HAP-1 (cell line): ENCODE results near the gene ARMC10.
"Not testable (repeated sequence)": the region's sequence is repeated elsewhere in the genome, so short reads cannot be mapped to it uniquely, and the experiment has no call there.

Experiments used
- DNase-seq, 2 experiments: peaks; one replicate each; pipeline ENCODE4 v3.0.0-alpha.2; 2016 to 2020; ENCODE audit warnings: low spot score in 2 of 2
- H3K27me3 ChIP-seq: fragments of 250-450 bp; sonication (Bioruptor Pico); 2 replicates; pipeline ENCODE4 v1.5.1; 2020; ENCODE audit warnings: low read depth, mild to moderate bottlenecking, moderate library complexity
- H3K36me3 ChIP-seq: fragments of 250-450 bp; sonication (Bioruptor Pico); replicated peaks from 2 replicates; pipeline ENCODE4 v1.5.1; 2020; ENCODE audit warnings: mild to moderate bottlenecking
- H3K4me1 ChIP-seq: fragments of 250-450 bp; sonication (Bioruptor Pico); 2 replicates; pipeline ENCODE4 v1.5.1; 2020; ENCODE audit warnings: mild to moderate bottlenecking
- H3K4me3 ChIP-seq: fragments of 250-450 bp; sonication (Bioruptor Pico); 2 replicates; pipeline ENCODE4 v1.5.1; 2020; ENCODE audit warnings: mild to moderate bottlenecking, moderate library complexity
- H3K9me3 ChIP-seq: fragments of 250-450 bp; sonication (Bioruptor Pico); 2 replicates; pipeline ENCODE4 v1.5.1; 2020; ENCODE audit warnings: mild to moderate bottlenecking, moderate library complexity
- in situ Hi-C: fragments of 300-500 bp; cut with MboI; formaldehyde crosslinking; loops from 3 replicates; pipeline ENCODE4 v1.14.3; 2020; ENCODE audit warnings: low sequenced_read_pairs, inconsistent platforms, mixed read lengths

Gene ARMC10

DNA sequence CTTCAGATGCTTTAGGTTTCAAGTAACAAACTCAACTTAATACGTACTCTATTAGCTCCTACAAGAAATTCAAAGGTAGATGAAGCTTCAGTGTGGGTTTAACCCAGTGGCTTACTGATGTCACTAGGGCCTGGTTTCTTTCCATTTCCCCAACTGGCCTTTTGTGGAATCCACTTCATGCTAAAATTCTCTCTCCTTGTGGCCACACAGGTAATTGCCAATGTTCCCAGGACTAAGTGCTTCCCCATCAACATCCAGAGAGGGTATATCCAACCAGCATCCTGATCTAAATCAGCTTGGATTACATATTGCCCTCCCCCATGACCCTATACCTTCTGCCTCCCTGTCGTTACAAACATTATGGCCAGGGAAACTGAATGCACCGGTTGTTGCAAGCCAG is 11.0 kb upstream of the ARMC10 start:
- no peak for DNase-seq
- in situ Hi-C loops: loop anchor here (25.0 kb wide), 1 partner anchor 302 kb away; no protein-coding TSS in a partner anchor
- no peak overlapping the region for H3K4me3 ChIP-seq

DNA sequence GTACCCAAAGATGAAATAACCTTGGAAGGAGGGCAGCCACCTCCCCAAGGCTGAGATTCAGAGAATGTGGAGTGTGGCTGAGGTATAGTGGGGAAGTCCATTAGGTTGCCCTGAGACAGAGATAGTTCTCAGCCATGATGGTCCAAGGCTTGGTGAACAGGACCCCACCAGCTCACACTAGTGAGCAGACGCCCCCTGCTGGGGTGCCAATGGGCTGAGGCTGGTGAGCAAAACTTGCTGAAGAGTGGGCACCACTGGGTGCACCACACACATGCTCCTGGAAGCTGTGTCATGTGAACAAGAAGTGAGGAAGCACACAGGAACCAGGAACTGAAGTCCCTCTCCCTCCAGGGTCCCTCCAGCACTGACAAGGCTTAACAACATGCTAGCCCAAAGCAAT is 9.3 kb upstream of the ARMC10 start:
- H3K4me3 ChIP-seq: no peak overlapping the region
- peak in 1 of 2 experiments; percentile 75 for DNase-seq
- in situ Hi-C loops: loop anchor here (25.0 kb wide), 1 partner anchor 303 kb away; no protein-coding TSS in a partner anchor
- no peaks in the 10 kb centered on the region for H3K4me1 ChIP-seq
- no peaks in the 10 kb centered on the region for H3K36me3 ChIP-seq
- no peaks in the 10 kb centered on the region for H3K27me3 ChIP-seq
- H3K9me3 ChIP-seq: no peaks in the 10 kb centered on the region

More for the DNA sequence above, 11.0 kb upstream of the ARMC10 start:
- Histone ChIP-seq H3K36me3 (no peaks in the 10 kb centered on the region), H3K4me1 (no peaks in the 10 kb centered on the region), H3K9me3 (no peaks in the 10 kb centered on the region), H3K27me3 (no peaks in the 10 kb centered on the region)

DNA sequence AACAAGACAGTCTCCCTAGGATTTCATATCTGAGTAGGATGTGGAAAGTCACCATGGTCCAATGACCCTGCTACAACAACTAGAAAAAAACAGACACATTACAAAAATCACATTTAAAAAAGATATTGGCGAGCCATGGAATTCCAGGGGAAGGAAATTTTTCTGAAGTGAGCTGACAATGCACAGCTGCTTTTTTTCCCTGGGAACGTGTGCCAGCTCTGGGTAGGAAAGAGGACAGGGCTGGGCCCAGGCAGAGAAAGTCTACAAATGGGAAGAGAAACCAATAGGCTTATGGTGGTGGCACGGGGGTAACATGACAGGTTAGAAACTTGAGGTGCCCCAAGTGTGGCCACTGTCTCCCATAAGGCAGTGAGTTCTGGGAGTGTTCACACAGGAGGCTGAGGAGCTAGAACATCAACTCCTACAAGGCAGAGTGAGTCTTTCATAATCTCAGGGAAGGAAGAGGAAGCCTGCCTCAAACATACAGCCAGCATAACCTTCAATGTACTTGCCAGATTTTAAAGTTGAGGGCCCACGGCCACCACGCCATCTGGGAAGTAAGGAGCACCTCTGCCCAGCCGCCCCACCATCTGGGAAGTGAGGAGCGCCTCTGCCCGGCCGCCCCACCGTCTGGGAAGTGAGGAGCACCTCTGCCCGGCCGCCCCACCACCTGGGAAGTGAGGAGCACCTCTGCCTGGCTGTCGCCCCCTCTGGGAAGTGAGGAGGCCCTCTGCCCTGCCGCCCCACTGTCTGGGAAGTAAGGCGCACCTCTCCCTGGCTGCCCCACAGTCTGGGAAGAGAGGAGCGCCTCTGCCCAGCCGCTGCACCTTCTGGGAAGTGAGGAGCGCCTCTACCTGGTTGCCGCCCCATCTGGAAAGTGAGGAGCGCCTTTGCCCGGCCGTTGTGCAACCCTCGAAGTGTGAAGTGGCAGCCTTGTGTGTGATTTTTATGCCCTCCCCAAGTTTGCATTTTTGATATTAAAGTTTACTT is 6.2 kb upstream of the ARMC10 start:
- no peak overlapping the region for H3K4me3 ChIP-seq
- in situ Hi-C loops: loop anchor here (25.0 kb wide), 1 partner anchor 306 kb away; no protein-coding TSS in a partner anchor
- H3K4me1 ChIP-seq: peaks cover under 1% of the 10 kb centered on the region; the same call in 1 of the 2 replicates
- DNase-seq: no peak
- H3K36me3 ChIP-seq: no peaks in the 10 kb centered on the region
- H3K9me3 ChIP-seq: no peaks in the 10 kb centered on the region
- no peaks in the 10 kb centered on the region for H3K27me3 ChIP-seq

DNA sequence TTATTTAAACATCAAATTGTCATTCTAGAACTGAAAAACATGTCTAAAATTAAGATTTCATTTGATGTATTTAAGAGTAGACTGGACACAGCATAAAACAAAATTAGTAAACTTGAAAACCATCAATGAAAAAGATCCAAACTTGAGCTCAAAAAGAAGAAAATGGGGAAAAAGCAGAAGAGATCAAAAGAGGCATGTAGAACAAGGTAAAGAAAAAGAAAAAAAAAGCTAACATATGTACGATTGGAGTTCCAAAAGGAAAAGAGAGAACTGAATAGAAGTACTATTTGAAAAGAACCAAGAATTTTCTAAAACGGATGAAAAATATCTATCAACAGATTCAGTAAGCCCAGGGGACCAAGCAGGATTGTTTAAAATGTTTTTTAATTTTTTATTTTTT is 3.9 kb upstream of the ARMC10 start:
- H3K27me3 ChIP-seq: no peaks in the 10 kb centered on the region
- no peaks in the 10 kb centered on the region for H3K9me3 ChIP-seq
- in situ Hi-C loops: loop anchor here (25.0 kb wide), 1 partner anchor 309 kb away; no protein-coding TSS in a partner anchor
- H3K4me3 ChIP-seq: no peak overlapping the region
- no peak for DNase-seq
- H3K36me3 ChIP-seq: peaks cover 3% of the 10 kb centered on the region; the same call in 1 of the 2 replicates
- peaks cover 8% of the 10 kb centered on the region for H3K4me1 ChIP-seq

DNA sequence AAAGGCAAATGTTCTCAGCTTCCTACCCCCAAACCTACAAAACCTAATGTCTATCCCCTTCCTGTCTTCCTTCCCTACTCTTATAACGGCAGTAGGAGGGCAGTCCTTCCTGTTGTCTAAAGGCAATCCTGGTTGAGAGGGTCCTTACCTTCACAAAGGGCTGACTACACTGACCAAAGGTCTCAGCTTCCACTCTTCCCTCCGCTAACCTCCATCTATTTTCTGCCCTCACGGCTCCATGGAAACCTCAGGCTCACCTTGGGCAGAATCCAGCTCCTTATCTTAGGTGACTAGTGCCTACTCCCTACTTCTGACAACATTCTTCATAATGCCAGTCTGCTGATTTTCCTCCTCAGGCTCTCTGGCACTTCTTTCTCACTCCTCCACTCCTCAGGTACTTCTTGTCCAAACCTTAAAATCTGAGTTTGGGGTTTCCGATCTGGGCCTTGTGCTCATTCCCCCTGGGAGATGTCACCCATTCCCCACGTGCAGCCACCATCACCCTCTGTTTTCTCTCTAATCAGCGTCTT is 886 bp upstream of the ARMC10 start:
- Histone ChIP-seq H3K36me3 (peaks cover 15% of the 10 kb centered on the region), H3K9me3 (no peaks in the 10 kb centered on the region), H3K4me3 (peak overlapping the region; percentile 57), H3K27me3 (no peaks in the 10 kb centered on the region), H3K4me1 (peaks cover 11% of the 10 kb centered on the region)
- in situ Hi-C loops: loop anchor here (25.0 kb wide), 1 partner anchor 312 kb away; no protein-coding TSS in a partner anchor
- DNase-seq: no peak

DNA sequence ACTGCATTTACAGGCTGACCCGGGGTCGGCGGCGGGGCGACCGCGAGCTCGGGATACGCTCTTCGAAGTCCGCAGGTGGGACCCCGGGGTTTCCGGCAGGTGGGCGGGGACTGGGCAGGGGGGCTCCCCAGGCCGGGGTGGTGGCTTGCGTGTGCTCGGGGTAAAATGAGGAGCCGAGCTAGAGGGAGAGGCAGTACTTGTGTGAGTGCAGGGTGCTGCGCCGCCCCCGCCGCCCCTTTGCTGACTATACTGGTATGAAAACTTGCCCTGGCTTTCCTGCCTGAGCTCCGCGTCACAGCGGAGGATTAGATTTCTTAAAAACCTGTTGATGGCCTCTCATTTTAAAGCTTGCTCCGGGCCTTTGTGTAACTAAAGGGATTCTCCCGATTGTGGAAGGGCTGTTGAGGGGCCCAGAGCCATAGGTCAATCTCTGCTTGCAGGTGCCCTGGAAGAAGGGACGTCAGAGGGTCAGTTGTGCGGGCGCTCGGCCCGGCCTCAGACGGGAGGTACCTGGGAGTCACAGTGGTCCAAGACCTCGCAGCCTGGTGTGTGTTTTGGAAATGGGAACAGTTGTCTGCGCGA is 488 bp downstream of the ARMC10 start:
- Histone ChIP-seq H3K4me3 (peak overlapping the region; percentile 57), H3K27me3 (no peaks in the 10 kb centered on the region), H3K36me3 (peaks cover 19% of the 10 kb centered on the region), H3K4me1 (peaks cover 11% of the 10 kb centered on the region), H3K9me3 (no peaks in the 10 kb centered on the region)
- DNase-seq: peak; percentile 29 to 67
- in situ Hi-C loops: no loop called here

DNA sequence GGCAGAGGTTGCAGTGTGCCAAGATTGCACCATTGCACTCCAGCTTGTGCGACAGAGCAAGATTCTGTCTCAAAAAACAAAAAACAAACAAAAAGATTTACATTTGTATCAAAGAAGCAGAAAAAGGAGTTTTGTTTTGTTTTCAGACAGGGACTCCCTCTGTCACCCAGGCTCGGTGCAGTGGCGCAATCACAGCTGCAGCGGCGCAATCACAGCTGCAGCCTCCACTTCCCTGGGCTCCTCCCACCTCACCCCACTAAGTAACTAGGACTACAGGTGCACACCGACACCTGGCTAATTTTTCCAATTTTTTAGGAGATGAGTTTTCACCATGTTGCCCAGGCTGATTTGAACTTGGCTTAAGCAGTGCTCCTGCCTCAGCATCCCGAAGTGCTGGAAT is 1.8 kb downstream of the ARMC10 start:
- no peaks in the 10 kb centered on the region for H3K27me3 ChIP-seq
- no peaks in the 10 kb centered on the region for H3K9me3 ChIP-seq
- H3K4me1 ChIP-seq: peaks cover 11% of the 10 kb centered on the region
- H3K36me3 ChIP-seq: peaks cover 21% of the 10 kb centered on the region
- no peak overlapping the region for H3K4me3 ChIP-seq
- in situ Hi-C loops: no loop called here
- no peak for DNase-seq

DNA sequence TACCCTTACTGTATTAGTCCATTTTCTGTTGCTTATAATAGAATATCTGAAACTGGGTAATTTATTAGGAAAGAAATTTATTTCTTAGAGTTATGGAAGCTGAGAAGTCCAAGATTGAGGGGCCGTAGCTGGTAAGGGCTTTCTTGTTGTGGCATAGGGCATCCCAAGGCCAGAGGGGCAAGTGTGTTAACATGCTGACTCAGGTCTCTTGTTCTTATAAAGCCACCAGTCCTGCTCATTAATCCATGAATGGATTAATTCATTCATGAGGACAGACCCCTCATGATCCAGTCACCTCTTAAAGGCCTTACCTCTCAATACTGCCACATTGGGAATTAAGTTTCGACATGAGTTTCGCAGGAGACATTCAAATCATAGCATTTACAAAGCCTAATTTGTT is 2.4 kb downstream of the ARMC10 start:
- in situ Hi-C loops: no loop called here

DNA sequence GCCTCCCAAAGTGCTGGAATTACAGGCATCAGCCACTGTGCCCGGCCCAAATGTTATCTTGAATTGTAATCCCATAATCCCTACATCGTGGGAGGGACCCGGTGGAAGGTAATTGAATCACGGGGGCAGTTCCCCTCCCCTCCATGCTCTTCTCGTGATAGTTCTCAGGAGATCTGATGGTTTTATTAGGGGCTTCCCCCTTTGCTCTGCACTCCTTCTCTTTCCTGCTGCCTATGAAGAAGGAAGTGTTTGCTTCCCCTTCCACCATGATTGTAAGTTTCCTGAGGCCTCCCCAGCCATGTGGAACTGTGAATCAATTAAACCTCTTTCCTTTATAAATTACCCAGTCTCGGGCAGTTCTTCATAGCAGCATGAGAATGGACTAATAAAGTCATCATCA is 3.3 kb downstream of the ARMC10 start:
- peaks cover 21% of the 10 kb centered on the region for H3K36me3 ChIP-seq
- H3K4me3 ChIP-seq, H3K27me3 ChIP-seq, DNase-seq, in situ Hi-C loops, H3K9me3 ChIP-seq: not testable (repeated sequence)
- peaks cover 11% of the 10 kb centered on the region for H3K4me1 ChIP-seq

More for the DNA sequence above, 2.4 kb downstream of the ARMC10 start:
- Histone ChIP-seq H3K4me3 (no peak overlapping the region), H3K27me3 (no peaks in the 10 kb centered on the region), H3K9me3 (no peaks in the 10 kb centered on the region), H3K36me3 (peaks cover 21% of the 10 kb centered on the region), H3K4me1 (peaks cover 11% of the 10 kb centered on the region)
- DNase-seq: no peak

DNA sequence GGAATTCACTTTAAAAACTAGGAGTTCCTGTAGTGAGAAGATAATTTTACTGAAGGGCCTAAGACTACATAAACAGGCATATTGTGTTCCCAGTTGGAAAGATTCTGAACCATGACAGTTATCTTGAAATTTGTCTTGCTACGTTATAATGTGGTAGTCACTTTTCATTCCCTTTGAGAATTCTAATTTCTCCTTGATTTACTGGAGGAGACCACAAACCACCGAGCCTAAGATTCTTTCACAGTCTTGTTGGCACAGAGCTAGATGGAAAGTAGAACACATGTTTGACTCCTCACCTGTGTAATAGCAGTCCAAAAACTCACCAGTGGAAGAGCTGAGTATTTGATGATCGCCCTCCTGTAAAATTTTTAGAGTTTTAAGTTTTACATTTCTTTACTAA is 4.9 kb downstream of the ARMC10 start:
- Histone ChIP-seq H3K27me3 (no peaks in the 10 kb centered on the region), H3K4me1 (peaks cover 5% of the 10 kb centered on the region), H3K9me3 (no peaks in the 10 kb centered on the region), H3K36me3 (peaks cover 30% of the 10 kb centered on the region), H3K4me3 (no peak overlapping the region)
- no peak for DNase-seq
- in situ Hi-C loops: no loop called here

DNA sequence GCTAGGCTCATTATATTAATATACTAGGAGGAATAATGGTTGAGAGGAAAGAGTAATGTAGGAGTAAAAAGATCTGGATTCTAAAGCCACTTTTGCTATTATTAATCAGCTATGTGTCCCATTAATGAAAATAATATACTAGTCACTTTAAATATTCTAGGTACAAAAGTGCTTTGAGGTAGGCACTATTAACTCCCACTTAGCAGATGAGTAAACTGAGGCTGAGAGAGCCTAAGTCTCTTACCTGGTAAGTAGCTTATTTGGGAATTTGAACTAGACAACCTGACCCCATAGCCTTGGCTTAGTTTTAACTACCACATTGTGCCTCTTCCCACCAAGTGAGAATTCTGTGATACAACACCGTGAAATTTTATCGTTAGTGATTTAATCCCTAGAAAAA is 6.0 kb downstream of the ARMC10 start:
- no peak for DNase-seq
- Histone ChIP-seq H3K4me3 (no peak overlapping the region), H3K36me3 (peaks cover 31% of the 10 kb centered on the region), H3K4me1 (peaks cover 4% of the 10 kb centered on the region), H3K27me3 (no peaks in the 10 kb centered on the region), H3K9me3 (no peaks in the 10 kb centered on the region)
- in situ Hi-C loops: no loop called here

DNA sequence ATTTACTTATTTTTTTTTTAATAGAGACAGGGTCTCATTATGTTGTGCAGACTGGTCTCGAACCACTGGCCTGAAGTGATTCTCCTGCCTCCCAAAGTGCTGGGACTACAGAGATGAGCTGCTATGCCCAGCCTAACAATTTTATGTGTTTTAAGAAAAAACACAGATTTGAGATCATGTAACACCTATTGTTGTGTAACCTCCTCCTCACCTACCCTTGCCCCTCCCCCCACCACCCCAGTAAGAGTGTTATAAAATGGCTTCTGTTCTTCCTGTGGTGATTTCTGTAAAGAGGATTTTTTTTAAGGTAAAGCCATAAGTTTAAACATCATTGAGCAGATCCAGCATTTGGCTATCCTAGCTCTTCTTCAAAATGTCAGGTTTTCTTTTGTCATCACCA is 7.6 kb downstream of the ARMC10 start:
- no peaks in the 10 kb centered on the region for H3K4me1 ChIP-seq
- DNase-seq: no peak
- in situ Hi-C loops: no loop called here
- H3K4me3 ChIP-seq: no peak overlapping the region
- no peaks in the 10 kb centered on the region for H3K9me3 ChIP-seq
- H3K36me3 ChIP-seq: peaks cover 35% of the 10 kb centered on the region
- H3K27me3 ChIP-seq: no peaks in the 10 kb centered on the region

DNA sequence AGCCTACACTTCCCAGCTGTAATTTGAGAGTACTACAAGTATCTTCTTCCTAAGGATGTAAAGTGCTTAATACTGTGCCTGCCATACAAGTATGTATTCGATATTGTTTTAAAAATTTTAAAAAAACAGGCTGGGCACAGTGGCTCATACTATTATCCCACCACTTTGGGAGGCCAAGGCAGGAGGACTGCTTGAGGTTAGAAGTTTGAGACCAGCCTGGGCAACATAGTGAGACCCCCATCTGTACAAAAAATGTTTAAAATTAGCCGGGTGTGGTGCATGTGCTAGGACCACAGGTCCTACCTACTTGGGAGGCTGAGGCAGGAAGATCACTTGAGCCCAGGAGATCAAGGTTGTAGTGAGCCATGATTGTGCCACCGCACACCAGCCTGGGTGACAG is 8.3 kb downstream of the ARMC10 start:
- H3K9me3 ChIP-seq: no peaks in the 10 kb centered on the region
- H3K27me3 ChIP-seq: no peaks in the 10 kb centered on the region
- peaks cover 35% of the 10 kb centered on the region for H3K36me3 ChIP-seq
- H3K4me3 ChIP-seq: no peak overlapping the region
- in situ Hi-C loops: no loop called here
- H3K4me1 ChIP-seq: no peaks in the 10 kb centered on the region
- DNase-seq: no peak

DNA sequence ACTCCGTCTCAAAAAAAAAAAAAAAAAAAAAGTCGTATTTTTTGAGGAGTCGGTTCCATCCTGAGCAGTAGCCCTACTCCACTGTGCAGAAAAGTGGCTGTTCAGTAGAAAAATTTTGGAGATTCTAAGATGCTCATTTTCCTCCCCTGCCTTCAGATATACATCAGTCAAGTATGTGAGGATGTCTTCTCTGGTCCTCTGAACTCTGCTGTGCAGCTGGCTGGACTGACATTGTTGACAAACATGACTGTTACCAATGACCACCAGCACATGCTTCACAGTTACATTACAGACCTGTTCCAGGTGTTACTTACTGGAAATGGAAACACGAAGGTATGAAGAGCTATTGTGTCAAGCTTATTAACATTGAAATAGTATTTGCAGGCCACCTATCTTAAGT is 17.4 kb downstream of the ARMC10 start:
- H3K4me1 ChIP-seq, in situ Hi-C loops, H3K4me3 ChIP-seq, DNase-seq, H3K27me3 ChIP-seq, H3K9me3 ChIP-seq: not testable (repeated sequence)
- peaks cover 39% of the 10 kb centered on the region for H3K36me3 ChIP-seq
